Endodermal cell (in vitro differentiated cells): ENCODE results near the gene ELMO1. TPM values are rescaled to one million over a fixed set of nuclear protein-coding genes. Genes with fewer than 3 reads are reported as not detected.

Source experiments
- DNase-seq: peaks from one replicate; pipeline ENCODE4 v3.0.0-alpha.2; 2017
- H3K27ac ChIP-seq: 2 replicates; pipeline ENCODE4 v1.5.1; 2013; ENCODE audit warnings: mild to moderate bottlenecking, low read depth, low read length, moderate library complexity
- H3K27me3 ChIP-seq: 2 replicates; pipeline ENCODE4 v1.6.1; 2013; ENCODE audit warnings: mild to moderate bottlenecking, low read length, moderate library complexity; ENCODE audit not compliant: insufficient read depth, control insufficient read depth, poor library complexity, severe bottlenecking
- H3K36me3 ChIP-seq: 2 replicates; pipeline ENCODE4 v1.7.0; 2013; ENCODE audit warnings: mild to moderate bottlenecking, low read length, moderate library complexity; ENCODE audit not compliant: control insufficient read depth, insufficient read depth
- H3K4me1 ChIP-seq: one replicate; pipeline ENCODE4 v1.7.0; 2013; ENCODE audit warnings: low read length; ENCODE audit not compliant: control insufficient read depth, insufficient read depth
- H3K4me3 ChIP-seq: 2 replicates; pipeline ENCODE4 v1.5.1; 2013; ENCODE audit warnings: mild to moderate bottlenecking, low read length, moderate library complexity
- H3K9ac ChIP-seq: 2 replicates; pipeline ENCODE4 v1.6.1; 2013; ENCODE audit warnings: mild to moderate bottlenecking, low read length, moderate library complexity; ENCODE audit not compliant: poor library complexity, severe bottlenecking; ENCODE audit errors: extremely low read depth
- H3K9me3 ChIP-seq: 2 replicates; pipeline ENCODE4 v1.6.1; 2013; ENCODE audit warnings: mild to moderate bottlenecking, low read length, moderate library complexity; ENCODE audit not compliant: control insufficient read depth
- H3K27ac Mint-ChIP-seq: 2 replicates; pipeline ENCODE4 v1.8.0; 2020; ENCODE audit warnings: mixed read lengths
- H3K27me3 Mint-ChIP-seq: 2 replicates; pipeline ENCODE4 v1.8.0; 2021; ENCODE audit warnings: mild to moderate bottlenecking, mixed read lengths; ENCODE audit not compliant: insufficient read depth
- H3K36me3 Mint-ChIP-seq: 2 replicates; pipeline ENCODE4 v1.8.0; 2020; ENCODE audit warnings: low read depth, mixed read lengths
- H3K4me1 Mint-ChIP-seq: 2 replicates; pipeline ENCODE4 v1.8.0; 2020; ENCODE audit warnings: mixed read lengths
- H3K4me3 Mint-ChIP-seq: 2 replicates; pipeline ENCODE4 v1.8.0; 2020; ENCODE audit warnings: mild to moderate bottlenecking, moderate library complexity, mixed read lengths
- H3K9me3 Mint-ChIP-seq: 2 replicates; pipeline ENCODE4 v1.8.0; 2020; ENCODE audit warnings: mild to moderate bottlenecking, mixed read lengths
- WGBS, 2 experiments: methylation state at CpG; one replicate each; pipeline versions ENCODE4 v1.1.5 to v1.1.7; 2013; ENCODE audit warnings: missing lambda C conversion rate in 2 of 2, mixed read lengths in 1 of 2; ENCODE audit not compliant: insufficient coverage in 1 of 2, insufficient read length in 1 of 2; 5-methylcytosine and 5-hydroxymethylcytosine counted together
- total RNA-seq, 2 donors: library from RNA; stranded (reverse); fragmentation: NEBNext Ultra II Directional in 1 of 2; extraction: Animal tissue kit (Norgen Biotek cat#: 25700) in 1 of 2; gene quantifications; 2 replicates in 1 of 2; 3 replicates in 1 of 2; pipeline ENCODE4 v1.2.1, GENCODE V29; 2021
- TF ChIP-seq, protein P1 (sequence below): fragments of 200-600 bp; sonication (generic); conservative IDR thresholded peaks from 2 replicates; pipeline ENCODE4 v1.5.0; 2021; ENCODE audit warnings: antibody characterized with exemption, mild to moderate bottlenecking

The ELMO1 gene
- total RNA-seq, 2 donors from 2014 or later: 120 to 131 TPM

DNA sequence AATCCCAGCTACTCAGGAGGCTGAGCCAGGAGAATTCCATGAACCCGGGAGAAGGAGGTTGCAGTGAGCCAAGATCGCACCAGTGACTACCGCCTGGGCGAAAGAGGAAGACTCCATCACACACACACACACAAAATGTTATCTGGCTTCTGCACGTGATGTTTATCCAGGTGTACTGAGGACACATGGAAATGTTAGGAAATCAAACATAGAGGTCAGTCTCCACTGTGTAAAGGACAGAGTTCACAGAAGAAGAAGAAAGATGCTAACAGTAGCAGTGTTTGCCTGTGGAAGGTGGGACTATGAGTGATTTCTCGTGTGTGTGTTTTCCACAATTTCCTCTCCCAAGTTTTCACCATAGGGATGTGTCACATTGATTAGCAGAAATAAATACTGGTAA is 256.9 kb downstream of the ELMO1 start:
- TF ChIP-seq, protein P1, sequence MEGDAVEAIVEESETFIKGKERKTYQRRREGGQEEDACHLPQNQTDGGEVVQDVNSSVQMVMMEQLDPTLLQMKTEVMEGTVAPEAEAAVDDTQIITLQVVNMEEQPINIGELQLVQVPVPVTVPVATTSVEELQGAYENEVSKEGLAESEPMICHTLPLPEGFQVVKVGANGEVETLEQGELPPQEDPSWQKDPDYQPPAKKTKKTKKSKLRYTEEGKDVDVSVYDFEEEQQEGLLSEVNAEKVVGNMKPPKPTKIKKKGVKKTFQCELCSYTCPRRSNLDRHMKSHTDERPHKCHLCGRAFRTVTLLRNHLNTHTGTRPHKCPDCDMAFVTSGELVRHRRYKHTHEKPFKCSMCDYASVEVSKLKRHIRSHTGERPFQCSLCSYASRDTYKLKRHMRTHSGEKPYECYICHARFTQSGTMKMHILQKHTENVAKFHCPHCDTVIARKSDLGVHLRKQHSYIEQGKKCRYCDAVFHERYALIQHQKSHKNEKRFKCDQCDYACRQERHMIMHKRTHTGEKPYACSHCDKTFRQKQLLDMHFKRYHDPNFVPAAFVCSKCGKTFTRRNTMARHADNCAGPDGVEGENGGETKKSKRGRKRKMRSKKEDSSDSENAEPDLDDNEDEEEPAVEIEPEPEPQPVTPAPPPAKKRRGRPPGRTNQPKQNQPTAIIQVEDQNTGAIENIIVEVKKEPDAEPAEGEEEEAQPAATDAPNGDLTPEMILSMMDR: no peak
- 93 to 100% methylated on average over 1 to 6 of the region's 6 CpGs for WGBS, 2 experiments
- H3K4me1 Mint-ChIP-seq: no peaks in the 10 kb centered on the region
- H3K4me3 Mint-ChIP-seq: no peak overlapping the region
- Histone ChIP-seq H3K9me3 (no peaks in the 10 kb centered on the region), H3K27me3 (no peaks in the 10 kb centered on the region), H3K27ac (no peak overlapping the region), H3K9ac (no peak overlapping the region), H3K36me3 (peaks cover 42% of the 10 kb centered on the region), H3K4me1 (no peaks in the 10 kb centered on the region), H3K4me3 (no peak overlapping the region)
- no peak for DNase-seq
- no peaks in the 10 kb centered on the region for H3K27me3 Mint-ChIP-seq
- H3K27ac Mint-ChIP-seq: no peak overlapping the region
- peaks cover 26% of the 10 kb centered on the region for H3K36me3 Mint-ChIP-seq
- no peaks in the 10 kb centered on the region for H3K9me3 Mint-ChIP-seq

DNA sequence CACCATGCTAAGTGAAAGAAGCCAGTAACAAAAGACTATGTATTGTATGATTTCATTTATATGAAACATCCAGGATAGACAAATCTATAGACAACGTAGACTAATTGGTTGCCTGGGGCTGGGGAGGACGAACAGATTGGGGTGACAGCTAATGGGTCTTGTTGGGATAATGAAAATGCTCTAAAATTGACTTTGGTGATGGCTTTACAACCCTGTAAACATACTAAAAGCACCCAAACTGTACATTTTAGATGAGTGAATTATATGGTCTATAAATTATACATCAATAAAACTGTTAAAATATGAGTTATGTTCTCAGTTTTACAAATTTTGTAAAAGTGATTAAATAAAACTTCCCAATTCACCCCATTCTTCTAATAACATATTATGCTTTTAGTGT is 261.5 kb downstream of the ELMO1 start:
- H3K27me3 Mint-ChIP-seq: no peaks in the 10 kb centered on the region
- H3K27ac Mint-ChIP-seq: no peak overlapping the region
- H3K9me3 Mint-ChIP-seq: no peaks in the 10 kb centered on the region
- no peak for DNase-seq
- H3K9ac ChIP-seq: no peak overlapping the region
- peaks cover 6% of the 10 kb centered on the region for H3K4me1 Mint-ChIP-seq
- 87% methylated on average over 2 of the region's 2 CpGs; no CpG with 5 or more reads in 1 of the 2 experiments for WGBS, 2 experiments
- no peak overlapping the region for H3K4me3 Mint-ChIP-seq
- H3K36me3 Mint-ChIP-seq: peaks cover 6% of the 10 kb centered on the region
- H3K4me3 ChIP-seq: no peak overlapping the region
- no peaks in the 10 kb centered on the region for H3K9me3 ChIP-seq
- H3K27me3 ChIP-seq: no peaks in the 10 kb centered on the region
- H3K27ac ChIP-seq: no peak overlapping the region
- H3K4me1 ChIP-seq: peaks cover 5% of the 10 kb centered on the region
- H3K36me3 ChIP-seq: peaks cover 23% of the 10 kb centered on the region
- TF ChIP-seq, protein P1: no peak

DNA sequence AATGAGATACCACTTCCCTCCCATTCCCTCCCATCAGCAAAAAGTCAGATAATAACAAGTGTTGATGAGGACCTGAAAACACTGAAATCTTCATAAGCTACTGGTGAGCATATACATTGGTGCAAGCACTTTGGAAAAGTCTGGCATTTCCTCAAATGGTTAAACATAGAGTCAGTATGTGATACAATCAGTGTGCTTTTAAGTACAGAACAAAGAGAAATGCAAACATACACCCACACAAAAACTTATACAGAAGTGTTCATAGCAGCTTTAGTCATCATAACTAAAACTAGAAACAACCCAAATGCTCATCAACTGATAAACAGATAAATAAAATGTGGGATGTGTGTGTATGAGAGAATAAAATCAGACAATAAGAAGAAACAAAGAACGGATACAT is 261.9 kb downstream of the ELMO1 start:
- H3K27me3 Mint-ChIP-seq: no peaks in the 10 kb centered on the region
- peaks cover 21% of the 10 kb centered on the region for H3K36me3 ChIP-seq
- TF ChIP-seq, protein P1: no peak
- no peak overlapping the region for H3K9ac ChIP-seq
- H3K9me3 ChIP-seq: no peaks in the 10 kb centered on the region
- no peak overlapping the region for H3K4me3 Mint-ChIP-seq
- no peaks in the 10 kb centered on the region for H3K27me3 ChIP-seq
- no peak overlapping the region for H3K27ac ChIP-seq
- no peak overlapping the region for H3K27ac Mint-ChIP-seq
- no peaks in the 10 kb centered on the region for H3K9me3 Mint-ChIP-seq
- DNase-seq: no peak
- 89 to 100% methylated on average over 1 of the region's 1 CpG for WGBS, 2 experiments
- H3K4me3 ChIP-seq: no peak overlapping the region
- peaks cover 5% of the 10 kb centered on the region for H3K4me1 ChIP-seq
- H3K4me1 Mint-ChIP-seq: peaks cover 6% of the 10 kb centered on the region
- peaks cover 3% of the 10 kb centered on the region for H3K36me3 Mint-ChIP-seq
